Trophoblast cell (in vitro differentiated cells and primary cell): ENCODE results near the gene MPZL2.

ENCODE experiments used
- DNase-seq, 2 donors: peaks; one replicate each; pipeline ENCODE4 v3.0.0-alpha.2; 2016
- H2AFZ ChIP-seq: 2 replicates; pipeline ENCODE4 v1.6.1; 2013; ENCODE audit warnings: low read length, moderate library complexity, mild to moderate bottlenecking; ENCODE audit not compliant: insufficient read depth, poor library complexity
- H2AK5ac ChIP-seq: 2 replicates; pipeline ENCODE4 v1.6.1; 2013; ENCODE audit warnings: mild to moderate bottlenecking, low read length
- H2BK120ac ChIP-seq: 2 replicates; pipeline ENCODE4 v1.6.1; 2013; ENCODE audit warnings: low read length, mild to moderate bottlenecking, moderate library complexity; ENCODE audit not compliant: insufficient read depth, poor library complexity
- H2BK12ac ChIP-seq: 2 replicates; pipeline ENCODE4 v1.6.1; 2013; ENCODE audit warnings: mild to moderate bottlenecking, low read length, moderate library complexity
- H2BK5ac ChIP-seq: 2 replicates; pipeline ENCODE4 v1.6.1; 2013; ENCODE audit warnings: low read length, low read depth, moderate library complexity, mild to moderate bottlenecking; ENCODE audit not compliant: poor library complexity
- H3K14ac ChIP-seq: 2 replicates; pipeline ENCODE4 v1.6.1; 2013; ENCODE audit warnings: mild to moderate bottlenecking, low read length
- H3K18ac ChIP-seq: 2 replicates; pipeline ENCODE4 v1.6.1; 2013; ENCODE audit warnings: mild to moderate bottlenecking, low read length
- H3K23ac ChIP-seq: 2 replicates; pipeline ENCODE4 v1.6.1; 2013; ENCODE audit warnings: low read length
- H3K27ac ChIP-seq: 2 replicates; pipeline ENCODE4 v1.5.1; 2013; ENCODE audit warnings: low read depth, mild to moderate bottlenecking, inconsistent platforms, low read length, moderate library complexity
- H3K27me3 ChIP-seq: 2 replicates; pipeline ENCODE4 v1.6.1; 2013; ENCODE audit warnings: inconsistent platforms, mild to moderate bottlenecking, low read length, moderate library complexity; ENCODE audit not compliant: insufficient read depth
- H3K36me3 ChIP-seq, 2 experiments: 1 replicate in 1 of 2; 2 replicates in 1 of 2; pipeline ENCODE4 v1.6.1; 2013; ENCODE audit warnings: low read length in 2 of 2, mild to moderate bottlenecking in 2 of 2, moderate library complexity in 1 of 2; ENCODE audit not compliant: insufficient read depth in 2 of 2, control insufficient read depth in 1 of 2
- H3K4ac ChIP-seq: 2 replicates; pipeline ENCODE4 v1.6.1; 2013; ENCODE audit warnings: low read depth, mild to moderate bottlenecking, low read length, moderate library complexity
- H3K4me1 ChIP-seq, 2 experiments: 1 replicate in 1 of 2; 2 replicates in 1 of 2; pipeline ENCODE4 v1.6.1; 2013; ENCODE audit warnings: low read length in 2 of 2, mild to moderate bottlenecking in 2 of 2, moderate library complexity in 1 of 2; ENCODE audit not compliant: insufficient read depth in 2 of 2, control insufficient read depth in 1 of 2
- H3K4me2 ChIP-seq: 2 replicates; pipeline ENCODE4 v1.6.1; 2013; ENCODE audit warnings: inconsistent platforms, mild to moderate bottlenecking, low read length, moderate library complexity
- H3K4me3 ChIP-seq: 2 replicates; pipeline ENCODE4 v1.5.1; 2013; ENCODE audit warnings: mild to moderate bottlenecking, low read depth, low read length, inconsistent platforms
- H3K79me1 ChIP-seq: one replicate; pipeline ENCODE4 v1.6.1; 2013; ENCODE audit warnings: low read length
- H3K79me2 ChIP-seq: 2 replicates; pipeline ENCODE4 v1.6.1; 2013; ENCODE audit warnings: low read length, mild to moderate bottlenecking; ENCODE audit not compliant: control insufficient read depth, insufficient read depth, poor library complexity
- H3K9ac ChIP-seq: 2 replicates; pipeline ENCODE4 v1.6.1; 2013; ENCODE audit warnings: mild to moderate bottlenecking, low read length
- H3K9me3 ChIP-seq: 2 replicates; pipeline ENCODE4 v1.6.1; 2013; ENCODE audit warnings: low read depth, mild to moderate bottlenecking, control low read depth, inconsistent platforms, low read length; ENCODE audit not compliant: insufficient read depth
- H4K12ac ChIP-seq: 2 replicates; pipeline ENCODE4 v1.6.1; 2013; ENCODE audit warnings: low read depth, mild to moderate bottlenecking, low read length, moderate library complexity
- H4K8ac ChIP-seq: 2 replicates; pipeline ENCODE4 v1.6.1; 2013; ENCODE audit warnings: low read depth, mild to moderate bottlenecking, low read length, moderate library complexity
- H4K91ac ChIP-seq: one replicate; pipeline ENCODE4 v1.6.1; 2013; ENCODE audit warnings: low read depth, mild to moderate bottlenecking, low read length, moderate library complexity
- WGBS: extraction: QIAGEN DNeasy Blood & Tissue Kit; methylation state at CpG from one replicate; pipeline ENCODE4 v1.1.7; 2013; ENCODE audit warnings: missing lambda C conversion rate; ENCODE audit not compliant: insufficient read length, insufficient coverage; ENCODE audit errors: extremely low coverage; 5-methylcytosine and 5-hydroxymethylcytosine counted together

MPZL2 gene

DNA sequence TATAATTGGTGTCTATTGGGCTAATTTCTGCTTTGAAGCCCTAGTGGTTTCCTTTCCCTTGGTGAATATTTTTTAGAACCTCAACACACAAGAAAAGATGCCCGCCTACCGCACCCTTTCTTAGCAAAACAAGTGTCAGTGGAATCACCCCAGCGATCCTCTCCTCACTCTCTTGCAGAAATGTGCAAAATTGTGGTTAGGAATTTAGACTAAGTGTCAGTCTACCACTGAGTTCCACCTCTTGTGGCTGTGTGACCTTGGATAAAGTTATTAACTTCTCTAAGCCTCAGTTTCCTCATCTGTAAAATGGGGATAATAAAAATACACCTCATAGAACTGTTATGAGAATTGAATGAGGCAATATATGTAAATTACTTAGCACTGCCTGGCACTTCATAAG lies 34.0 kb downstream of the MPZL2 start:
- H3K4ac ChIP-seq, result no peak overlapping the region
- no peaks in the 10 kb centered on the region for H3K27me3 ChIP-seq

GRCh38 chr11:118229274-118229847 lies 34.7 kb downstream of the MPZL2 start:
- no peak overlapping the region for H3K23ac ChIP-seq
- H3K14ac ChIP-seq, result no peak overlapping the region
- no peak overlapping the region for H4K12ac ChIP-seq
- DNase-seq, result no peak
- H4K8ac ChIP-seq, result no peak overlapping the region
- H2AFZ ChIP-seq, result no peak overlapping the region
- WGBS, result no CpG with 5 or more reads among the region's 5 CpGs
- H2AK5ac ChIP-seq, result no peak overlapping the region
- no peak overlapping the region for H3K18ac ChIP-seq
- no peaks in the 10 kb centered on the region for H3K36me3 ChIP-seq
- H2BK5ac ChIP-seq, result no peak overlapping the region
- H3K4me1 ChIP-seq, result no peaks in the 10 kb centered on the region
- H4K91ac ChIP-seq, result no peak overlapping the region
- no peaks in the 10 kb centered on the region for H3K79me1 ChIP-seq
- H3K27me3 ChIP-seq, result no peaks in the 10 kb centered on the region
- no peak overlapping the region for H2BK12ac ChIP-seq
- H3K79me2 ChIP-seq, result no peaks in the 10 kb centered on the region
- H3K4me3 ChIP-seq, result no peak overlapping the region
- no peak overlapping the region for H3K4ac ChIP-seq
- H2BK120ac ChIP-seq, result no peak overlapping the region
- no peaks in the 10 kb centered on the region for H3K9me3 ChIP-seq
- H3K4me2 ChIP-seq, result no peak overlapping the region
- no peak overlapping the region for H3K27ac ChIP-seq
- no peak overlapping the region for H3K9ac ChIP-seq

More for the DNA sequence above, 34.0 kb downstream of the MPZL2 start:
- no peak for DNase-seq
- Histone ChIP-seq H3K9ac (no peak overlapping the region), H2AK5ac (no peak overlapping the region), H2BK12ac (no peak overlapping the region), H3K79me1 (no peaks in the 10 kb centered on the region), H3K79me2 (no peaks in the 10 kb centered on the region), H2AFZ (no peak overlapping the region), H4K12ac (no peak overlapping the region), H3K4me1 (no peaks in the 10 kb centered on the region), H2BK5ac (no peak overlapping the region), H3K4me2 (no peak overlapping the region), H3K9me3 (no peaks in the 10 kb centered on the region), H3K27ac (no peak overlapping the region), H3K14ac (no peak overlapping the region), H3K36me3 (no peaks in the 10 kb centered on the region), H4K91ac (no peak overlapping the region), H3K23ac (no peak overlapping the region), H3K4me3 (no peak overlapping the region), H3K18ac (no peak overlapping the region), H2BK120ac (no peak overlapping the region), H4K8ac (no peak overlapping the region)
- WGBS, result no CpG with 5 or more reads among the region's 3 CpGs

GRCh38 chr11:118227865-118228785 lies 36.0 kb downstream of the MPZL2 start:
- Histone ChIP-seq H3K27me3 (no peaks in the 10 kb centered on the region), H3K27ac (no peak overlapping the region), H3K18ac (no peak overlapping the region), H3K9me3 (no peaks in the 10 kb centered on the region), H4K12ac (no peak overlapping the region), H2BK5ac (no peak overlapping the region), H4K8ac (no peak overlapping the region), H3K79me2 (no peaks in the 10 kb centered on the region), H4K91ac (no peak overlapping the region), H3K4me1 (no peaks in the 10 kb centered on the region), H3K9ac (no peak overlapping the region), H2AFZ (no peak overlapping the region), H2AK5ac (no peak overlapping the region), H3K79me1 (no peaks in the 10 kb centered on the region), H3K36me3 (no peaks in the 10 kb centered on the region), H3K23ac (no peak overlapping the region), H2BK120ac (no peak overlapping the region), H3K4me2 (no peak overlapping the region), H3K4me3 (no peak overlapping the region), H3K4ac (no peak overlapping the region), H3K14ac (no peak overlapping the region), H2BK12ac (no peak overlapping the region)
- no peak for DNase-seq
- WGBS, result no CpG with 5 or more reads among the region's 8 CpGs

- no peaks in the 10 kb centered on the region for H3K9me3 ChIP-seq
- no peak overlapping the region for H3K9ac ChIP-seq
- H3K79me2 ChIP-seq, result no peaks in the 10 kb centered on the region
- no peak overlapping the region for H3K18ac ChIP-seq
- no peak overlapping the region for H4K12ac ChIP-seq
- no peaks in the 10 kb centered on the region for H3K36me3 ChIP-seq
- no peaks in the 10 kb centered on the region for H3K4me1 ChIP-seq
- H2BK5ac ChIP-seq, result no peak overlapping the region
- no peak overlapping the region for H3K23ac ChIP-seq
- H3K79me1 ChIP-seq, result no peaks in the 10 kb centered on the region
- no peak overlapping the region for H3K4me2 ChIP-seq
- H3K27ac ChIP-seq, result no peak overlapping the region
- no peak overlapping the region for H4K8ac ChIP-seq
- H2BK120ac ChIP-seq, result no peak overlapping the region
- no peak overlapping the region for H3K14ac ChIP-seq
- no peak overlapping the region for H2AK5ac ChIP-seq
- WGBS, result no CpG with 5 or more reads among the region's 2 CpGs
- H4K91ac ChIP-seq, result no peak overlapping the region
- H2BK12ac ChIP-seq, result no peak overlapping the region
- H3K27me3 ChIP-seq, result no peaks in the 10 kb centered on the region
- H2AFZ ChIP-seq, result no peak overlapping the region
- no peak for DNase-seq
- H3K4ac ChIP-seq, result no peak overlapping the region
- no peak overlapping the region for H3K4me3 ChIP-seq
These were observed 37.3 kb downstream of the MPZL2 start for GRCh38 chr11:118226781-118227180.
